Activated naive CD8-positive, alpha-beta T cell treated with anti-CD3 and anti-CD28 coated beads for 36 hours (primary cell): ENCODE data around the gene SOAT2. TPM values are rescaled to one million over a fixed set of nuclear protein-coding genes. Genes with fewer than 3 reads are reported as not detected.

Experiments used
- DNase-seq: peaks from one replicate; pipeline ENCODE4 v3.0.0; 2021
- H3K27ac Mint-ChIP-seq: one replicate; pipeline ENCODE4 v1.8.0; 2022; ENCODE audit warnings: mild to moderate bottlenecking, moderate library complexity, mixed read lengths
- H3K27me3 Mint-ChIP-seq: one replicate; pipeline ENCODE4 v1.8.0; 2022; ENCODE audit warnings: mild to moderate bottlenecking, mixed read lengths
- H3K36me3 Mint-ChIP-seq: one replicate; pipeline ENCODE4 v1.8.0; 2021; ENCODE audit warnings: mild to moderate bottlenecking, mixed read lengths
- H3K4me1 Mint-ChIP-seq: one replicate; pipeline ENCODE4 v1.8.0; 2021; ENCODE audit warnings: mixed read lengths
- H3K4me3 Mint-ChIP-seq: one replicate; pipeline ENCODE4 v1.8.0; 2022; ENCODE audit warnings: mild to moderate bottlenecking, moderate library complexity, mixed read lengths
- H3K9me3 Mint-ChIP-seq: one replicate; pipeline ENCODE4 v1.8.0; 2022; ENCODE audit warnings: mixed read lengths
- total RNA-seq, 2 experiments: library from RNA; stranded (reverse); gene quantifications; one replicate each; pipeline ENCODE4 v1.2.3, GENCODE V29; 2021

Gene SOAT2
- total RNA-seq, 2 experiments from 2014 or later, result 3.1 to 3.8 TPM

- no peak overlapping the region for H3K27ac Mint-ChIP-seq
- DNase-seq, result no peak
These were observed 41.0 kb upstream of the SOAT2 start for GRCh38 chr12:53062011-53062961.

GRCh38 chr12:53062977-53063707 lies 40.1 kb upstream of the SOAT2 start:
- peaks cover 12% of the 10 kb centered on the region for H3K36me3 Mint-ChIP-seq
- no peak overlapping the region for H3K4me3 Mint-ChIP-seq
- H3K9me3 Mint-ChIP-seq, result no peaks in the 10 kb centered on the region
- DNase-seq, result no peak
- H3K27me3 Mint-ChIP-seq, result no peaks in the 10 kb centered on the region
- H3K4me1 Mint-ChIP-seq, result peaks cover 3% of the 10 kb centered on the region
- H3K27ac Mint-ChIP-seq, result no peak overlapping the region

More at GRCh38 chr12:53062011-53062961, 41.0 kb upstream of the SOAT2 start:
- Mint-ChIP-seq H3K27me3 (no peaks in the 10 kb centered on the region), H3K4me1 (peaks cover 3% of the 10 kb centered on the region), H3K9me3 (no peaks in the 10 kb centered on the region), H3K4me3 (no peak overlapping the region), H3K36me3 (peaks cover 12% of the 10 kb centered on the region)

- H3K27ac Mint-ChIP-seq, result no peak overlapping the region
- peaks cover 12% of the 10 kb centered on the region for H3K36me3 Mint-ChIP-seq
- no peaks in the 10 kb centered on the region for H3K27me3 Mint-ChIP-seq
- peaks cover 3% of the 10 kb centered on the region for H3K4me1 Mint-ChIP-seq
- no peak for DNase-seq
- H3K9me3 Mint-ChIP-seq, result no peaks in the 10 kb centered on the region
- no peak overlapping the region for H3K4me3 Mint-ChIP-seq
These were observed 39.3 kb upstream of the SOAT2 start for GRCh38 chr12:53063708-53064612.

- Mint-ChIP-seq H3K36me3 (peaks cover 12% of the 10 kb centered on the region), H3K27ac (no peak overlapping the region), H3K4me3 (no peak overlapping the region), H3K4me1 (peaks cover 3% of the 10 kb centered on the region), H3K27me3 (no peaks in the 10 kb centered on the region), H3K9me3 (no peaks in the 10 kb centered on the region)
- DNase-seq, result no peak
These were observed 38.5 kb upstream of the SOAT2 start for GRCh38 chr12:53064613-53065436.

GRCh38 chr12:53065470-53065869 lies 37.8 kb upstream of the SOAT2 start:
- no peak overlapping the region for H3K27ac Mint-ChIP-seq

GRCh38 chr12:53065975-53066931 lies 37.0 kb upstream of the SOAT2 start:
- DNase-seq, result peak; percentile 57
- Mint-ChIP-seq H3K36me3 (peaks cover 18% of the 10 kb centered on the region), H3K9me3 (no peaks in the 10 kb centered on the region), H3K27ac (peak overlapping the region; percentile 38), H3K27me3 (no peaks in the 10 kb centered on the region), H3K4me1 (peaks cover 3% of the 10 kb centered on the region), H3K4me3 (no peak overlapping the region)

More at GRCh38 chr12:53065470-53065869, 37.8 kb upstream of the SOAT2 start:
- H3K27me3 Mint-ChIP-seq, result no peaks in the 10 kb centered on the region
- H3K4me1 Mint-ChIP-seq, result peaks cover 3% of the 10 kb centered on the region
- H3K4me3 Mint-ChIP-seq, result no peak overlapping the region
- no peak for DNase-seq
- H3K9me3 Mint-ChIP-seq, result no peaks in the 10 kb centered on the region
- H3K36me3 Mint-ChIP-seq, result peaks cover 16% of the 10 kb centered on the region

- H3K9me3 Mint-ChIP-seq, result no peaks in the 10 kb centered on the region
- peaks cover 5% of the 10 kb centered on the region for H3K4me1 Mint-ChIP-seq
- H3K36me3 Mint-ChIP-seq, result peaks cover 18% of the 10 kb centered on the region
- DNase-seq, result no peak
- no peak overlapping the region for H3K4me3 Mint-ChIP-seq
- no peak overlapping the region for H3K27ac Mint-ChIP-seq
- H3K27me3 Mint-ChIP-seq, result no peaks in the 10 kb centered on the region
These were observed 36.0 kb upstream of the SOAT2 start for GRCh38 chr12:53067074-53067992.

GRCh38 chr12:53067993-53068770 lies 35.1 kb upstream of the SOAT2 start:
- DNase-seq, result no peak
- Mint-ChIP-seq H3K27ac (peak overlapping the region; percentile 27), H3K4me1 (peaks cover 9% of the 10 kb centered on the region), H3K4me3 (no peak overlapping the region), H3K27me3 (no peaks in the 10 kb centered on the region), H3K36me3 (peaks cover 22% of the 10 kb centered on the region), H3K9me3 (no peaks in the 10 kb centered on the region)

- Mint-ChIP-seq H3K36me3 (peaks cover 22% of the 10 kb centered on the region), H3K27ac (peak overlapping the region; percentile 27), H3K4me3 (no peak overlapping the region), H3K9me3 (no peaks in the 10 kb centered on the region), H3K4me1 (peaks cover 10% of the 10 kb centered on the region), H3K27me3 (no peaks in the 10 kb centered on the region)
- DNase-seq, result no peak
These were observed 34.3 kb upstream of the SOAT2 start for GRCh38 chr12:53068811-53069585.

GRCh38 chr12:53069621-53070410 lies 33.5 kb upstream of the SOAT2 start:
- DNase-seq, result no peak
- peaks cover 22% of the 10 kb centered on the region for H3K36me3 Mint-ChIP-seq
- no peak overlapping the region for H3K4me3 Mint-ChIP-seq
- H3K4me1 Mint-ChIP-seq, result peaks cover 10% of the 10 kb centered on the region
- no peaks in the 10 kb centered on the region for H3K27me3 Mint-ChIP-seq
- H3K9me3 Mint-ChIP-seq, result no peaks in the 10 kb centered on the region
- H3K27ac Mint-ChIP-seq, result no peak overlapping the region
